Left lung (tissue), 10 donors: ENCODE results near the gene SCN1A. TPM values are rescaled to one million over a fixed set of nuclear protein-coding genes. Genes with fewer than 3 reads are reported as not detected.

Source experiments
- ATAC-seq: fragments of 200-7000 bp; cut with Tn5 transposase; one replicate; pipeline ENCODE4 v1.9.1; 2020; ENCODE audit warnings: moderate library complexity
- DNase-seq, 4 donors: peaks; one replicate each; pipeline ENCODE4 v3.0.0-alpha.2; 2013 to 2020
- H3K27ac ChIP-seq, 2 donors: fragments of 200-600 bp; sonication (generic) in 1 of 2; one replicate each; pipeline versions ENCODE4 v1.5.0 to v1.8.0; 2020 to 2021
- H3K27me3 ChIP-seq, 2 donors: fragments of 200-600 bp; sonication (generic) in 1 of 2; one replicate each; pipeline versions ENCODE4 v1.5.0 to v1.8.0; 2020 to 2021
- H3K36me3 ChIP-seq, 2 donors: fragments of 200-600 bp; sonication (generic) in 1 of 2; one replicate each; pipeline versions ENCODE4 v1.5.0 to v1.8.0; 2020 to 2021
- H3K4me1 ChIP-seq, 2 donors: fragments of 200-600 bp; one replicate each; pipeline ENCODE4 v1.8.0; 2021
- H3K4me3 ChIP-seq, 2 donors: fragments of 200-600 bp; sonication (generic) in 1 of 2; one replicate each; pipeline versions ENCODE4 v1.5.0 to v1.8.0; 2020 to 2021; ENCODE audit warnings: mild to moderate bottlenecking in 1 of 2
- H3K9me3 ChIP-seq, 2 donors: fragments of 200-600 bp; sonication (generic) in 1 of 2; one replicate each; pipeline versions ENCODE4 v1.5.0 to v1.8.0; 2020 to 2021
- CTCF ChIP-seq, 2 donors: fragments of 200-600 bp; sonication (generic) in 1 of 2; IDR thresholded peaks; one replicate each; pipeline versions ENCODE4 v1.5.0 to v1.8.0; 2021; ENCODE audit warnings: antibody characterized with exemption in 2 of 2
- intact Hi-C, 2 donors: fragments of 100-400 bp; cut with DNase I; formaldehyde crosslinking; loops; one replicate each; pipeline versions ENCODE4 v1.11.2 to v1.14.2; 2022
- polyA plus RNA-seq, 6 donors: library from polyadenylated mRNA; unstranded; fragments of 120-200 nt; gene quantifications; one replicate each; pipeline ENCODE4 v1.2.1, GENCODE V29; 2013; ENCODE audit not compliant: insufficient read length in 6 of 6
- total RNA-seq, 2 donors: library from RNA; stranded (reverse); fragmentation: NEBNext Ultra II Directional; extraction: Animal tissue kit (Norgen Biotek cat#: 25700); gene quantifications; one replicate each; pipeline ENCODE4 v1.2.1, GENCODE V29; 2021
- donor health status: DM: no; HTN: yes; CAD: no.
- donor health status: DM: no; HTN: no; CAD: no.

SCN1A gene
- total and polyA plus RNA-seq, 8 donors = 0.60 to 18.0 (median 1.5) TPM

- Histone ChIP-seq H3K4me1 (peaks cover 0 to 13% of the 10 kb centered on the region in 2 donors), H3K4me3 (no peak overlapping the region), H3K9me3 (no peaks in the 10 kb centered on the region), H3K27me3 (no peaks in the 10 kb centered on the region), H3K27ac (no peak overlapping the region), H3K36me3 (no peaks in the 10 kb centered on the region)
- DNase-seq (no peak), ATAC-seq (no peak)
- no peak for TF ChIP-seq CTCF (IDR thresholded peaks at IDR 0.05)
- intact Hi-C loops = no loop called here
Observed at GRCh38 chr2:166094325-166094724, 33.5 kb downstream of the SCN1A start.

DNA sequence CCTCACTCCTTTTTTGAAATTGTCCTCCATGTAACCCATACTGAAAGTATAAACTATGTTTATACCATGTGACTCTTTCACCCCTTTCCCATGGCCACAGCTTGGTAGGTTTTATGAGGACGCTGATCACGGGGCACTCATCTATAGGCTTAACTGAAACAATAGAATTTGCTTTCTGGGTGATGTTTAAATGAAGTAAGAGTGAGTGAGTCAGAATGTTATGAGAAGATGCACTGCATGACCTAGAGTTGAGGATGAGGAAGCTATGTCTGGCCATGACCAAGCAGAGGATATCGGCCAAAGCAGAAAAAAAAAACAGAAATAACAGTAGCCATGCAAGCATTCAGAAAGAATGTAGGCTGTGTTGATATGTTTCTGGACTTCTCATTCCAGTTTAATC is 34.9 kb downstream of the SCN1A start:
- Histone ChIP-seq H3K4me1 (peaks cover 0 to 13% of the 10 kb centered on the region in 2 donors), H3K36me3 (no peaks in the 10 kb centered on the region), H3K27me3 (no peaks in the 10 kb centered on the region), H3K27ac (no peak overlapping the region), H3K4me3 (no peak overlapping the region), H3K9me3 (no peaks in the 10 kb centered on the region)
- no peak for DNase-seq
- peak; percentile 41 for ATAC-seq
- intact Hi-C loops = no loop called here
- TF ChIP-seq CTCF (IDR thresholded peaks at IDR 0.05) = no peak

- ATAC-seq (peak; percentile 59), DNase-seq (no peak)
- Histone ChIP-seq H3K27me3 (no peaks in the 10 kb centered on the region), H3K9me3 (no peaks in the 10 kb centered on the region), H3K36me3 (no peaks in the 10 kb centered on the region), H3K27ac (no peak overlapping the region), H3K4me1 (peaks cover 0 to 13% of the 10 kb centered on the region in 2 donors), H3K4me3 (no peak overlapping the region)
- TF ChIP-seq CTCF (IDR thresholded peaks at IDR 0.05) = no peak
- intact Hi-C loops = no loop called here
Observed at GRCh38 chr2:166091439-166091838, 36.4 kb downstream of the SCN1A start.

DNA sequence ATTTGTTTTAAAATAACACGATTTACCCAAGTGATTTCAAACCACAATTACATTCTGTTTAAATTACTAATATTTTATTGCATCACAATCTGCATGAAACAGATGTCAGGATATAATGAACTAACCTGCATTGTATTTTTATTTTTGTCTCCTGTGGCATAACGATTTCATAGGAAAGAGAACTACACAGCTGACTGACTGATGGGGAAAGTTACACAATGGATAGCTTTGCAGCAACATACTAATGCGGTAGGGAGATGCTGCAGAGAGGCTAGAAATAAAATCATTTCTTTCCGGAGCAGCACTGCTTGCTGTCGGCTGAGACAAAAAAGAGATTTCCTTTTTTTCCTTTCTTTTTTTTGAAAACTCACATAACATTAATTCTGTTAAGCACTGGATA is 36.9 kb downstream of the SCN1A start:
- intact Hi-C loops = no loop called here
- no peak for DNase-seq
- Histone ChIP-seq H3K4me3 (no peak overlapping the region), H3K36me3 (no peaks in the 10 kb centered on the region), H3K4me1 (peaks cover 0 to 13% of the 10 kb centered on the region in 2 donors), H3K9me3 (no peaks in the 10 kb centered on the region), H3K27ac (no peak overlapping the region), H3K27me3 (no peaks in the 10 kb centered on the region)
- TF ChIP-seq CTCF (IDR thresholded peaks at IDR 0.05) = no peak
- ATAC-seq = peak; percentile 66

- DNase-seq (no peak), ATAC-seq (peak; percentile 68)
- TF ChIP-seq CTCF (IDR thresholded peaks at IDR 0.05) = no peak
- peaks cover 0 to 13% of the 10 kb centered on the region in 2 donors for H3K4me1 ChIP-seq
- no peak overlapping the region for H3K4me3 ChIP-seq
- H3K27ac ChIP-seq = no peak overlapping the region
- no peaks in the 10 kb centered on the region for H3K9me3 ChIP-seq
- no peaks in the 10 kb centered on the region for H3K36me3 ChIP-seq
- no peaks in the 10 kb centered on the region for H3K27me3 ChIP-seq
- intact Hi-C loops = no loop called here
Observed at GRCh38 chr2:166090346-166090745, 37.5 kb downstream of the SCN1A start.
